MCF 10A (cell line): ENCODE data around the gene RNF217. TPM values are rescaled to one million over a fixed set of nuclear protein-coding genes. Genes with fewer than 3 reads are reported as not detected.

Source experiments
- BruUV-seq: library from RNA; stranded (reverse); fragments of 400-500 nt; replicated peaks from 2 replicates; lab custom pipeline; 2021; lab: Mats Ljungman, UMichigan
- CTCF ChIA-PET: fragments of 300-600 bp; sonication (Branson Sonifier 250); formaldehyde crosslinking; extraction: SDS; loops from one replicate; lab custom pipeline; 2021; ENCODE audit warnings: antibody characterized with exemption, inconsistent platforms; lab: Yijun Ruan, JAX
- POLR2A ChIA-PET: fragments of 300-600, 350-650 bp; sonication (Branson Sonifier 250); formaldehyde crosslinking; extraction: SDS; loops from one replicate; lab custom pipeline; 2020; ENCODE audit warnings: antibody characterized with exemption, inconsistent platforms; lab: Yijun Ruan, JAX
- DNase-seq: peaks from one replicate; pipeline ENCODE4 v3.0.0-alpha.2; 2018; ENCODE audit not compliant: unreplicated experiment
- H3K27ac Mint-ChIP-seq: one replicate; pipeline ENCODE4 v1.8.0; 2022; ENCODE audit warnings: mild to moderate bottlenecking, low read depth, mixed read lengths; ENCODE audit not compliant: unreplicated experiment
- H3K27me3 Mint-ChIP-seq: one replicate; pipeline ENCODE4 v1.8.0; 2022; ENCODE audit warnings: mixed read lengths; ENCODE audit not compliant: insufficient read depth, unreplicated experiment
- H3K36me3 Mint-ChIP-seq: one replicate; pipeline ENCODE4 v1.8.0; 2022; ENCODE audit warnings: mild to moderate bottlenecking, moderate library complexity, mixed read lengths; ENCODE audit not compliant: insufficient read depth, unreplicated experiment
- H3K4me1 Mint-ChIP-seq: one replicate; pipeline ENCODE4 v1.8.0; 2022; ENCODE audit warnings: mixed read lengths; ENCODE audit not compliant: insufficient read depth, unreplicated experiment
- H3K4me3 Mint-ChIP-seq: one replicate; pipeline ENCODE4 v1.8.0; 2022; ENCODE audit warnings: mild to moderate bottlenecking, moderate library complexity, mixed read lengths; ENCODE audit not compliant: unreplicated experiment
- H3K9me3 Mint-ChIP-seq: one replicate; pipeline ENCODE4 v1.8.0; 2022; ENCODE audit warnings: mixed read lengths; ENCODE audit not compliant: unreplicated experiment
- CTCF ChIP-seq: fragments of 200-600 bp; IDR thresholded peaks from one replicate; pipeline ENCODE4 v1.8.0; 2022; ENCODE audit warnings: antibody characterized with exemption, mild to moderate bottlenecking; ENCODE audit not compliant: unreplicated experiment
- intact Hi-C: fragments of 100-400 bp; cut with micrococcal nuclease; formaldehyde crosslinking; loops from 2 replicates; pipeline ENCODE4 v1.14.1; 2022
- total RNA-seq: library from RNA; stranded (reverse); gene quantifications from 2 replicates; pipeline ENCODE4 v1.2.3, GENCODE V29; 2022

The RNF217 gene
- total RNA-seq, 1 experiment from 2014 or later, result 24.8 TPM

GRCh38 chr6:125136378-125136777 is 174.1 kb downstream of the RNF217 start:
- TF ChIP-seq CTCF, result no peak
- BruUV-seq, result no TSS peak
- no peak for DNase-seq
- POLR2A ChIA-PET, result no interaction called here
- CTCF ChIA-PET, result no interaction called here
- Mint-ChIP-seq H3K36me3 (no peaks in the 10 kb centered on the region), H3K27ac (no peak overlapping the region), H3K4me3 (no peak overlapping the region), H3K27me3 (no peaks in the 10 kb centered on the region), H3K9me3 (no peaks in the 10 kb centered on the region), H3K4me1 (no peaks in the 10 kb centered on the region)
- intact Hi-C loops, result no loop called here

- POLR2A ChIA-PET, result interaction anchor here (1.4 kb wide), 1 partner anchor 12 kb away, joined by 5 read pairs; no protein-coding TSS in a partner anchor
- no peaks in the 10 kb centered on the region for H3K27me3 Mint-ChIP-seq
- no peak for TF ChIP-seq CTCF
- H3K4me3 Mint-ChIP-seq, result no peak overlapping the region
- CTCF ChIA-PET, result interaction anchor here (0.7 to 1.7 kb wide), 3 partner anchors 11 to 24 kb away, joined by 3 to 5 read pairs (median 3); no protein-coding TSS in a partner anchor
- no peak for DNase-seq
- no peaks in the 10 kb centered on the region for H3K4me1 Mint-ChIP-seq
- H3K36me3 Mint-ChIP-seq, result no peaks in the 10 kb centered on the region
- intact Hi-C loops, result no loop called here
- no TSS peak for BruUV-seq
- no peaks in the 10 kb centered on the region for H3K9me3 Mint-ChIP-seq
- no peak overlapping the region for H3K27ac Mint-ChIP-seq
Measured at GRCh38 chr6:125138083-125138482, 175.8 kb downstream of the RNF217 start.

- TF ChIP-seq CTCF, result no peak
- no peak for DNase-seq
- H3K4me3 Mint-ChIP-seq, result no peak overlapping the region
- CTCF ChIA-PET, result interaction anchor here (0.9 to 2.3 kb wide), 3 partner anchors 10 to 16 kb away, joined by 3 to 9 read pairs (median 3); partner anchors contain the start of gene TPD52L1
- H3K4me1 Mint-ChIP-seq, result no peaks in the 10 kb centered on the region
- POLR2A ChIA-PET, result interaction anchor here (0.6 to 0.7 kb wide), 3 partner anchors 9 to 651 kb away, joined by 3 read pairs; no protein-coding TSS in a partner anchor
- no peaks in the 10 kb centered on the region for H3K27me3 Mint-ChIP-seq
- BruUV-seq, result no TSS peak
- H3K27ac Mint-ChIP-seq, result no peak overlapping the region
- intact Hi-C loops, result no loop called here
- H3K9me3 Mint-ChIP-seq, result no peaks in the 10 kb centered on the region
- no peaks in the 10 kb centered on the region for H3K36me3 Mint-ChIP-seq
Measured at GRCh38 chr6:125140808-125141207, 178.6 kb downstream of the RNF217 start.

Other genes with a start within 250 kb of the RNF217 start
- 69.5 and 92.6 TPM in 2 replicates for gene TPD52L1, start 191.3 kb downstream of the RNF217 start, total RNA-seq